OCI-LY7 (cell line): ENCODE data around the gene KRTAP10-8.

Source experiments
- EZH2phosphoT487 ChIP-seq: fragments of 200-600 bp; sonication (generic); IDR thresholded peaks from 2 replicates; pipeline ENCODE4 v1.6.1; 2018; ENCODE audit warnings: low read depth, borderline replicate concordance, mild to moderate bottlenecking, mixed run types, antibody characterized with exemption, low read length, moderate library complexity, mixed read lengths
- TF ChIP-seq, protein P1 (sequence below): fragments of 200-600 bp; sonication (generic); conservative IDR thresholded peaks from 2 replicates; pipeline ENCODE4 v1.5.1; 2014; ENCODE audit warnings: mild to moderate bottlenecking, antibody characterized with exemption, low read length, moderate library complexity, mixed read lengths

DNA sequence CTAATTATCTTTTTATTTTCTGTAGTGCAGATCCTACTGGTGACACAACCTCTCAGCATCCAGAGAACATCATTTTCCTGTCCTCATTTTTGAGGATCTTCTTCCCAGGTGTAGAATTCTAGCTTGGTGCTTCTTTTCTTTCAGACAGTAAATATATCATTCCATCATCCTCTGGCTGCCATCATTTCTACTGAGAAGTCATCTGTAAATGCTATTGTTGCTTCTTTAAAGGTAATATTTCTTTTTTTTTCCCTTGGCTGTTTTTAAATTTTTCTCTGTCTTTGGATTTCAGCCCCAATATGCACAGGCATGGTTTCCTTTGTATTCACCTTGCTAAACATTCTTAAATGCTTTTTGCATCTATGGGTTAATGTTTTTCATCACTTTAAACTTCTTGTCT, 11.7 kb downstream of the KRTAP10-8 start:
- TF ChIP-seq, protein P1, sequence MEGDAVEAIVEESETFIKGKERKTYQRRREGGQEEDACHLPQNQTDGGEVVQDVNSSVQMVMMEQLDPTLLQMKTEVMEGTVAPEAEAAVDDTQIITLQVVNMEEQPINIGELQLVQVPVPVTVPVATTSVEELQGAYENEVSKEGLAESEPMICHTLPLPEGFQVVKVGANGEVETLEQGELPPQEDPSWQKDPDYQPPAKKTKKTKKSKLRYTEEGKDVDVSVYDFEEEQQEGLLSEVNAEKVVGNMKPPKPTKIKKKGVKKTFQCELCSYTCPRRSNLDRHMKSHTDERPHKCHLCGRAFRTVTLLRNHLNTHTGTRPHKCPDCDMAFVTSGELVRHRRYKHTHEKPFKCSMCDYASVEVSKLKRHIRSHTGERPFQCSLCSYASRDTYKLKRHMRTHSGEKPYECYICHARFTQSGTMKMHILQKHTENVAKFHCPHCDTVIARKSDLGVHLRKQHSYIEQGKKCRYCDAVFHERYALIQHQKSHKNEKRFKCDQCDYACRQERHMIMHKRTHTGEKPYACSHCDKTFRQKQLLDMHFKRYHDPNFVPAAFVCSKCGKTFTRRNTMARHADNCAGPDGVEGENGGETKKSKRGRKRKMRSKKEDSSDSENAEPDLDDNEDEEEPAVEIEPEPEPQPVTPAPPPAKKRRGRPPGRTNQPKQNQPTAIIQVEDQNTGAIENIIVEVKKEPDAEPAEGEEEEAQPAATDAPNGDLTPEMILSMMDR, result no peak
- no peak for TF ChIP-seq EZH2phosphoT487
